ENCODE results near the gene LONP2. TPM values are rescaled to one million over a fixed set of nuclear protein-coding genes. Genes with fewer than 3 reads are reported as not detected.

Gene LONP2
- total RNA-seq, 1 experiment from 2014 or later = 55.6 TPM

GRCh38 chr16:48378276-48378675, 134.2 kb downstream of the LONP2 start:
- no peaks in the 10 kb centered on the region for H3K27me3 Mint-ChIP-seq (ENCODE audit: insufficient read depth, unreplicated experiment)
- POLR2A ChIA-PET = interaction anchor here (3.0 to 3.5 kb wide), 2 partner anchors 13 to 32 kb away, joined by 10 to 28 read pairs; no protein-coding TSS in a partner anchor
- no peak for DNase-seq (ENCODE audit: unreplicated experiment)
- H3K4me3 Mint-ChIP-seq (ENCODE audit: unreplicated experiment) = no peak overlapping the region
- peak overlapping the region; percentile 49 for H3K27ac Mint-ChIP-seq (ENCODE audit: low read depth, unreplicated experiment)
- intact Hi-C loops (cut with micrococcal nuclease) = no loop called here
- H3K36me3 Mint-ChIP-seq (ENCODE audit: insufficient read depth, unreplicated experiment) = no peaks in the 10 kb centered on the region
- BruUV-seq (replicated peaks) = no TSS peak
- TF ChIP-seq CTCF (IDR thresholded peaks at IDR 0.05; ENCODE audit: unreplicated experiment) = no peak
- peaks cover 42% of the 10 kb centered on the region for H3K4me1 Mint-ChIP-seq (ENCODE audit: insufficient read depth, unreplicated experiment)
- H3K9me3 Mint-ChIP-seq (ENCODE audit: unreplicated experiment) = no peaks in the 10 kb centered on the region
- CTCF ChIA-PET = interaction anchor here (0.6 to 1.2 kb wide), 6 partner anchors 13 to 1092 kb away, joined by 3 to 9 read pairs (median 3); no protein-coding TSS in a partner anchor

- no peak for DNase-seq (ENCODE audit: unreplicated experiment)
- peak overlapping the region; percentile 49 for H3K27ac Mint-ChIP-seq (ENCODE audit: low read depth, unreplicated experiment)
Measured at GRCh38 chr16:48378836-48379235, 134.7 kb downstream of the LONP2 start.

GRCh38 chr16:48381201-48381600, 137.1 kb downstream of the LONP2 start:
- TF ChIP-seq CTCF (IDR thresholded peaks at IDR 0.05; ENCODE audit: unreplicated experiment) = no peak
- peaks cover 45% of the 10 kb centered on the region for H3K4me1 Mint-ChIP-seq (ENCODE audit: insufficient read depth, unreplicated experiment)
- intact Hi-C loops (cut with micrococcal nuclease) = loop anchor here (10.0 kb wide), 1 partner anchor 64 kb away; no protein-coding TSS in a partner anchor
- no peak overlapping the region for H3K4me3 Mint-ChIP-seq (ENCODE audit: unreplicated experiment)
- no TSS peak for BruUV-seq (replicated peaks)
- H3K36me3 Mint-ChIP-seq (ENCODE audit: insufficient read depth, unreplicated experiment) = no peaks in the 10 kb centered on the region
- peak overlapping the region; percentile 11 for H3K27ac Mint-ChIP-seq (ENCODE audit: low read depth, unreplicated experiment)
- CTCF ChIA-PET = interaction anchor here (0.6 to 2.1 kb wide), 3 partner anchors 11 to 145 kb away, joined by 5 to 6 read pairs (median 6); no protein-coding TSS in a partner anchor
- no peaks in the 10 kb centered on the region for H3K27me3 Mint-ChIP-seq (ENCODE audit: insufficient read depth, unreplicated experiment)
- H3K9me3 Mint-ChIP-seq (ENCODE audit: unreplicated experiment) = no peaks in the 10 kb centered on the region
- POLR2A ChIA-PET = interaction anchor here (1.1 to 3.5 kb wide), 4 partner anchors 12 to 29 kb away, joined by 3 to 12 read pairs (median 10); no protein-coding TSS in a partner anchor
- peak; percentile 24 for DNase-seq (ENCODE audit: unreplicated experiment)

More at GRCh38 chr16:48378836-48379235, 134.7 kb downstream of the LONP2 start:
- BruUV-seq (replicated peaks) = no TSS peak
- Mint-ChIP-seq H3K36me3 (ENCODE audit: insufficient read depth, unreplicated experiment) (no peaks in the 10 kb centered on the region), H3K4me3 (ENCODE audit: unreplicated experiment) (no peak overlapping the region), H3K27me3 (ENCODE audit: insufficient read depth, unreplicated experiment) (no peaks in the 10 kb centered on the region), H3K4me1 (ENCODE audit: insufficient read depth, unreplicated experiment) (peaks cover 45% of the 10 kb centered on the region), H3K9me3 (ENCODE audit: unreplicated experiment) (no peaks in the 10 kb centered on the region)
- POLR2A ChIA-PET = interaction anchor here (3.0 to 3.5 kb wide), 2 partner anchors 13 to 32 kb away, joined by 10 to 28 read pairs; no protein-coding TSS in a partner anchor
- intact Hi-C loops (cut with micrococcal nuclease) = no loop called here
- CTCF ChIA-PET = interaction anchor here (0.6 to 1.2 kb wide), 5 partner anchors 13 to 1092 kb away, joined by 3 to 9 read pairs (median 3); no protein-coding TSS in a partner anchor
- TF ChIP-seq CTCF (IDR thresholded peaks at IDR 0.05; ENCODE audit: unreplicated experiment) = no peak

- intact Hi-C loops (cut with micrococcal nuclease) = loop anchor here (10.0 kb wide), 1 partner anchor 63 kb away; no protein-coding TSS in a partner anchor
- no TSS peak for BruUV-seq (replicated peaks)
Measured at GRCh38 chr16:48382131-48382530, 138.0 kb downstream of the LONP2 start.

More at GRCh38 chr16:48382131-48382530, 138.0 kb downstream of the LONP2 start:
- Mint-ChIP-seq H3K4me1 (ENCODE audit: insufficient read depth, unreplicated experiment) (peaks cover 38% of the 10 kb centered on the region), H3K36me3 (ENCODE audit: insufficient read depth, unreplicated experiment) (no peaks in the 10 kb centered on the region), H3K9me3 (ENCODE audit: unreplicated experiment) (no peaks in the 10 kb centered on the region), H3K4me3 (ENCODE audit: unreplicated experiment) (no peak overlapping the region), H3K27ac (ENCODE audit: low read depth, unreplicated experiment) (peak overlapping the region; percentile 94), H3K27me3 (ENCODE audit: insufficient read depth, unreplicated experiment) (no peaks in the 10 kb centered on the region)
- CTCF ChIA-PET = no interaction called here
- DNase-seq (ENCODE audit: unreplicated experiment) = no peak
- TF ChIP-seq CTCF (IDR thresholded peaks at IDR 0.05; ENCODE audit: unreplicated experiment) = no peak
- POLR2A ChIA-PET = interaction anchor here (0.5 to 5.8 kb wide), 4 partner anchors 10 to 144 kb away, joined by 4 to 157 read pairs (median 13); no protein-coding TSS in a partner anchor

Data from MCF 10A (cell line).